Esophagus muscularis mucosa (tissue), 4 donors: ENCODE measurements around the gene SEC14L1.

ENCODE experiments used
- CTCF ChIP-seq, 3 experiments: fragments of 200-600 bp in 2 of 3; fragments of 450-650 bp in 1 of 3; sonication (generic) in 2 of 3; IDR thresholded peaks; one replicate each; pipeline ENCODE4 v1.5.1; 2017 to 2019; ENCODE audit warnings: antibody characterized with exemption in 3 of 3, mild to moderate bottlenecking in 2 of 3, moderate library complexity in 1 of 3
- EP300 ChIP-seq: sonication (generic); formaldehyde crosslinking; IDR thresholded peaks from one replicate; pipeline ENCODE4 v1.6.1; 2017; ENCODE audit warnings: antibody characterized with exemption
- POLR2A ChIP-seq: fragments of 450-650 bp; IDR thresholded peaks from one replicate; pipeline ENCODE4 v1.6.1; 2017; ENCODE audit warnings: antibody characterized with exemption, moderate library complexity, mild to moderate bottlenecking, low read depth
- POLR2AphosphoS5 ChIP-seq, 2 donors: sonication (generic); formaldehyde crosslinking; IDR thresholded peaks; one replicate each; pipeline ENCODE4 v1.6.1; 2017; ENCODE audit warnings: antibody characterized with exemption in 2 of 2

GRCh38 chr17:77130525-77130924 lies 10.2 kb upstream of the SEC14L1 start:
- TF ChIP-seq CTCF (IDR thresholded peaks at IDR 0.05), result no peak
- no peak for TF ChIP-seq POLR2A
- no peak for TF ChIP-seq POLR2AphosphoS5 (IDR thresholded peaks at IDR 0.05)
- no peak for TF ChIP-seq EP300
